GM19372 (cell line): ENCODE measurements around the gene DNMT3B.
"Not testable (repeated sequence)": the region's sequence is repeated elsewhere in the genome, so short reads cannot be mapped to it uniquely, and the experiment has no call there.

Experiments used
- ATAC-seq: cut with Tn5 transposase; IDR thresholded peaks from one replicate; pipeline ENCODE4 v1.9.1; 2021; ENCODE audit warnings: mild to moderate bottlenecking, low read depth, moderate library complexity; ENCODE audit not compliant: unreplicated experiment

The DNMT3B gene

DNA sequence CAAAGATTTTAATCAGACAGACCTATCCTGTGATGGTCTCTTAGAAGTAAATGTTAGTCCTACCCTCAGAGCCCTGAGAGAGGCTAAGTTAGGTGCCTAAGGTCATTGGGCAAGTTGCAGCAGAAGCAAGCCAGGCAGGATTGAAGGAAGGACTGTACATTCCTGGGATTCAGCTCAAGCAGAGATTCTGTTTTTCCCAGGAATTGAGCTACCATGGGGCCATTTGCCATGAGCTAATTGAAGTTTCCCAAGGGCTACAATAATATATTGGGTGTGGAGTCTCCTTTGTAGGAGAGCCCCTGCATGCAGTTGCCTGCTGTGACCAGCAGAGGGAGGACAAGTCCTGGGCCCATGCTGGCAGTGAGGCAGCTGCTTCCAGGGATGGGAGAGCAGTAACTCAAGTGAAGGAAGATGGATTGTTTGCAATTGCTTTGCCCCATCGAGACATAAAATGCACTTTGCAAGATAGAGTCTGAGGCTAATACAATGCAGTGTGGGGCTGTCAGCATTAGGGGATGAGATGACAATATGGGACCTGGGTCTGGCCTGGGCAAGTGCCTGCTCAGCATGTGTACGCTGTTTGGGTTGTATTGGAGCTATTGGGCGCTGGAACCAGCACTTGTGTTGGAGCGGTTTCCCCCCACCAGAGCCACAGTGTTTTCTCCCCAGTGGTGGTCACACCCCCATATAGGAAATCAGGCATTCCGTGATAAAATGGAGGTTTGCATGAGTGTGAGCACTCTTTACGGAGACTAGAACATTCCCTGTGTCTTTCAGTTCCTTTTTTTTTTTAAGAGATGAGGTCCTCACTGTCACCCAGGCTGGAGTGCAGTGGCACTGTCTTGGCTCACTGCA lies 27.9 kb downstream of the DNMT3B start:
- ATAC-seq = no peak

DNA sequence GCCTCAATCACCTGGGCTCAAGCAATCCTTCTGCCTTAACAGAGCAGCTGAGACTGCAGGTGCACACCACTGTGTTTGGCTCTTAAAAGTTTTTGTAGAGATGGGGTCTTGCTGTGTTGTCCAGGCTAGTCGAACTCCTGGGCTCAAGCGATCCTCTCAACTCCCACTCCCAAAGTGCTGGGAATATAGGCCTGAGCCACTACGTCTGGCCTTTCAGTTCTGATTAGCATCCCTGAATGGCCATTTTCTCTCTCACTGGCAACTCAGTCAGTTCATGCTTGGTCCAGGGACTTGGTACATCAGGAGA lies 28.5 kb downstream of the DNMT3B start:
- no peak for ATAC-seq

DNA sequence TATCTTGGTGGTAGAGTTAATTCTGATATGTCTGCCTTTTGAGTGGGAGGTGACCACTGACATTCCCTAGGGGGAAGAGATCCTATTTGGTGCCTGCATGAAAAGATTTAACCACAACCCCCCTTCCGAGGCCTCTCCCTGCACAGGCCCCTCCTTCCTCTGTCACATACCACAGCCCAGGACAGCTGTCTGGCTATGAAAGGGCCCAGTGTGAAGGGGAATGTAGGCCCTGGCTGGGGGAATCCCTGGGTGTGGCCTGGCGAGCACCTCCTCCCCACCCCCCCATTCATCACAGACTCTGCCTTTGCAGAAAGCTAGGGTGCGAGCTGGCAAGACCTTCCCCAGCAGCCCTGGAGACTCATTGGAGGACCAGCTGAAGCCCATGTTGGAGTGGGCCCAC lies 30.1 kb downstream of the DNMT3B start:
- no peak for ATAC-seq

DNA sequence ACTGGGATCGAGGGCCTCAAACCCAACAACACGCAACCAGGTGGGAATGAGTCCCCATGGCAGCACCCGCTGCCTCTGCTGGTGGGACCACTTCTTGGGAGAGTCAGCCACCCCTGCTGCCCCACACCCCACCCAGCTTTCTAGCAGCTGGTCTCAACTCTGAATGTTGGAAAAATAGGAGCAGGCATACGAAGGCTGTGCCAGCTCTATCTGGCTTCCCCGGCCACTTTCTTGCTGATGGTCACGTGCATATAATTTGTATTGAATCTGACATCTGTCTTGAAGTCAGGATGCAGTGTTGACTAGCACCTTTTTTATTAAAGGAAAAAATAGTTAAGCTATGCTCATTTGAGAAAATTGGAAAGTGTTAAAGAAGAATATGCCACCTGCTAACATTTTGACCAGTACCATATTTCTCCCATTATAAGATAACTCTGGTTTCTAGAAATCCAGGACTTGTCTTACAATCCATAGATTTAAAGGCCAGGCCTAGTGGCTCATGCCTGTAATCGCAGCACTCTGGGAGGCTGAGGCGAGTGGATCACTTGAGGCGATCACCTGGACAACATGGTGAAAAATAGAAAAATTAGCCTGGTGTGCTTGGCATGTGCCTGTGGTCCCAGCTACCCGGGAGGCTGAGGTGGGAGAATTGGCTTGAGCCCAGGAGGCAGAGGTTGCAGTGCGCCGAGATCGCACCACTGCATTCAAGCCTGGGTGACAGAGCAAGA lies 30.7 kb downstream of the DNMT3B start:
- no peak for ATAC-seq

DNA sequence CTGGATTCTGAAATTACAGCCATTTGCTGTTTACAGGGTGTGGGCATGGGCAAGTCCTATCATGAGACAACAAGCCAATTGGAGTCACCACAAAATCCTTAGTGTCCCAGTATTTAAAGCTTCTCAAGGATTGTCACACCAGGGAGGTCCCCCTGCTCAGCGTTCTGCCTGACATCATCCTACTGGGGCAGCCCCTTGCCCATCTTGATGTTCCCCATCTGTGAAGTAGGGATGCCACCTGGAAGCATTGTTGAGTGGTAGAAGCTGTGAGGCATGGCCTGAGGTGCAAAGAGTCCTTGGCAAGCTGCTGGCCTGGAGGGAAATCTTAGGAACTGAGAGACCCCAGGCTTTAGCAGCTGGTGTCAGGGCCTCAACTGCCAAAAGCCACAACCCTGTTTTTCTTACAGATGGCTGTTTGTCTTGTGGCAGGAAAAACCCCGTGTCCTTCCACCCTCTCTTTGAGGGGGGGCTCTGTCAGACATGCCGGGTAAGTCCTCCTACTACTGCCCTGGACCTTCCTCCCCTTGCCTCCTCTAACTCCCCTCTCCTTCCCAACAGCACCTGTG lies 34.3 kb downstream of the DNMT3B start:
- ATAC-seq = no peak

DNA sequence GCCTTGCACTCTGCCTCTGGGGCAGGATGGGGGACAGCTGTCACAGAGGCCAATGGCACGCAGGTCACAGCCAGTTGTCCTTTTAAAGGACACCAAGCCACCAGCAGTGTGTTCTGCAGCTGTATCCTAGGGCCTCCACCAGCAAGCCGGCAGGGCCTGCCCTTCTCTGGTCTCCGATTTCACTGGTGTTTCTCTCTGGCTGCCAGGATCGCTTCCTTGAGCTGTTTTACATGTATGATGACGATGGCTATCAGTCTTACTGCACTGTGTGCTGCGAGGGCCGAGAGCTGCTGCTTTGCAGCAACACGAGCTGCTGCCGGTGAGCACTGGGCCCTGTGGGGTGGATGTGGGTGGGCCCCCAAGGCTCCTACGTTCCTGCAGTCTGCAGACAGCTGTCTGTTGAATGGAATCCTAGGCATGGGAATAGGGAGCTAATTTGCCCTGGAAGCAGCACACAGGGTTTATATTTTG lies 34.8 kb downstream of the DNMT3B start:
- ATAC-seq = no peak

DNA sequence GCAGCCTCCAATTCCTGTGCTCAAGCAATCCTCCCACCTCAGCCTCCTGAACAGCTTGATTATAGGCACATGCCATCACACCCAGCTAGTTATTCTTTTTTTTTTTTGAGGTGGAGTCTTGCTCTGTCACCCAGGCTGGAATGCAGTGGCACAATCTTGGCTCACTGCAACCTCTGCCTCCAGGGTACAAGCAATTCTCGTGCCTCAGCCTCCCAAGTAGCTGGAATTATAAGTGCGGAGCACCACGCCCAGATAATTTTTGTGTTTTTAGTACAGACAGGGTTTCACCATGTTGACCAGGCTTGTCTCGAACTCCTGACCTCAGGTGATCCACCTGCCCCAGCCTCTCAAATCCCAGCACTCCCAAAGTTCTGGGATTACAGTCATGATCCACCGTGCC lies 35.4 kb downstream of the DNMT3B start:
- not testable (repeated sequence) for ATAC-seq

DNA sequence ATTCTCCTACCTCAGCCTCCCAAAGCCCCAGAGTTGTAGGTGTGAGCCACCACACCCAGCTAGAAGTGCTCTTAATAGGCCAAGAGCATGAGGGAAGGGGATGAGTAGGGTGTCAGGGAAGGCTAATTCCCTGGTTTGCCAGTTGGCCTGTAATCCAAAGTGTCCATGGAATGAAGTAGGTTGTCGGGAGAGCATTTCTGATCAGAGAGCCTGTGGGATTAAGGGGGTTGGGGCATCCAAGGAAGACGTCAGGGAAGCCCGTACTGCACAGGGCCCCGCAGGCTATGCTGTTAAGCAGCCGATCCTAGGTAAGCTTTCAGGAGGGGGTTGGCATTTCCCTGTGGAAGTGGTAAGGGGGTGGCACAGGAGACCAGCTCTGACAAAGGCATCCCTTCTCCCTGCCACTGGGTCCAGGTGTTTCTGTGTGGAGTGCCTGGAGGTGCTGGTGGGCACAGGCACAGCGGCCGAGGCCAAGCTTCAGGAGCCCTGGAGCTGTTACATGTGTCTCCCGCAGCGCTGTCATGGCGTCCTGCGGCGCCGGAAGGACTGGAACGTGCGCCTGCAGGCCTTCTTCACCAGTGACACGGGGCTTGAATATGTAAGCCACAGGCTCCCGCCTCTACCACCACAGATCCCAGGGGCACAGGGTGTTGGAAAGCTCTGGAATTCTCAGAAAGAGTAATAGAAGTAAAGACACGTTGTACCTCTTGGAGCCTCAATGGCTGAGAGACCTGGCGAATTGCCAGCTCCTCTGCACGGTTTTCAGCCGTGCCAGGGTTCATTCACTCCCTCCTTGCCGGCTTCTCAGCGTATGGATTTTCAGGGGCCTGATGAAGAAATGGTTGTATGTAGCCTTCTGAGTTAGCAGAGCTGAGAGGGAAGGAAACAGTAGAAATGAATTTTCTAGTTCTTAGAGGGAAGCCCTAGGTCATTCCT lies 36.1 kb downstream of the DNMT3B start:
- no peak for ATAC-seq

DNA sequence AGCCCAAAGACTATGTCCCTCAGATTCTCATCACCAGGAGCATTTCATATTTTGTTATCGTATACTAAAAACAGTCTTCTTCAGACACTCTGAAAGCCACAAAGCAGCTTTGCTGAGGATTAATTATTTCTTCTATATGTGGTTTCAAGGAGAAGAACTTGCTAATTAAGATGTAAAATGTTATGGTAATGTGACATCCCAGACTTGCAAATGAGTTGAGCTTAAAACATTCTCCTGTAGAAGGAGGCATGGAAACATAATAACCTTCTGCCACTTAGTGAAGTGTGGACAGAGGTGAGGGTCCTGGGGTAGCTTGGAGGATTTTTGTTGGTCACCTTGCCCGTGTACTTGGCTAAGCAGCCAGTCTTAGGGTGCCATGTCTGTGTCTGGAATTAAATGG lies 40.9 kb downstream of the DNMT3B start:
- ATAC-seq = no peak

DNA sequence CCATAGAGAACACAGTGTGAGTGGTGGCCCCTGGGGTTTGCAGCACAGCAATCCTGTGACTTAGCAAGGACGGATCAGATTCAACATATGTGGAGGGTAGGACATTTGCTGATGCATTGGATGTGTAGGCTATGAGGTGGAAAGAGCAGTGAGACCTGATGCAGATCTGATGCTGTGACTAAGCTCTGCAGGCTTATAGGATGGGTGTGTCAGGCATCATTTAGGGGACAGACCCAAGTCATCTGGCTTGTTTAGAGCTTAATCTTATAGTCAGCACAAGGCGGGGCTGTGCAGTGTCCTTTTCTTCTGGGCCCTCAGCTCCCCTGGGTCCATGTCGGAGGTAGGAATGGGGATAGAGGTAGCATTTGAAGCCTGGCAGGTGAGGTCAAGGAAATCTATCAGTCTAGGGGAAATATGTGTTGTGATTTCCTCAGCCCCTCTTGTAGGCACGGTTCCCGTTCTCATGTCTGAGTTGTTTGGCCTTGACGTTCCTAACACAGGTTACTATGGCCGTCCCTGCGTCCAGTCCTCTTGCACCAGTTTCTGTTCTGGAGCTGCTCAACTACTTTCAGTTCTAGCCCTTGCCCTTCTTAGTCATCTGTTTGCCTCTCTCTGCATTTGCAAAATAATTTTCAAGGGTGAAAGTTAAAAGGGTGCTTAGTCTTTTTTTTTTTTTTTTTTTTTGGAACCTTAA lies 42.0 kb downstream of the DNMT3B start:
- no peak for ATAC-seq

DNA sequence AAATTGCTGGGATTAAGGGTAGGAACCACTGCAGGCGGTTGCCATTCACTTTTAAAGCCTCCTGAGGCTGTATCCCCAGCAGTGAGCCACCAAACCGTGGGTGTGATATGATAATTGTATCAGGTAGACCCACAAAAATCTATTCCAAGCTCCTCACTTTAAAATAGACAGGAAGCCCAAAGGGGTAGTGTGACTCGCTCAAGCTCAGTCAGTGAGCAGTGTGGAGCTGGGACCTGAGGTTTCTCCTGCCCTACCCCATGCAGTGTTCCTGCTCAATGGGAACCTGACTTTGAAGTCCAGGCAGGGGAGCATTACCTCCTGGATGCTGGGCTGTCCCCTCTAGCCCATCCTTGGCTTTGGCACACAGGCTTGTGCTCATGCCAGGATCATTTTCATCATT lies 42.6 kb downstream of the DNMT3B start:
- ATAC-seq = no peak

DNA sequence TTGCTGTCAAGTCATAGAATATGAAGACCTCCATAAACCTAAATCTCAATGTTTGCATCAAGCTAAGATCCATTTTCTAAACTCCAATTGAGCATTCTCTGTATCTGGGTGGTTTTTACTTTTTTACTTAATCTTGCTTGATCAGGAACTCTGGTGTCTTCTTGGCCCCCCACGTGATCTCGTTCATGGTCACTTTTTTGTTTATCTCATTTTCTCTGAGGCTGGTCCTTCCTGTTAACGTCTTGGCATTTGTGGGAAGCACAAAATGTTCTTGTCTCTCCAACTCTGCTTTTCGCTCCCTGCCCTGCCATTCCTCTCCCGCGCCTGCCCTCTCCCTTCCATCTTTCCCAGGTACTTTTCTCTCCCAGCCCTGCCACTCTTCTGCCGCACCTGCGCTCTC lies 43.5 kb downstream of the DNMT3B start:
- no peak for ATAC-seq

DNA sequence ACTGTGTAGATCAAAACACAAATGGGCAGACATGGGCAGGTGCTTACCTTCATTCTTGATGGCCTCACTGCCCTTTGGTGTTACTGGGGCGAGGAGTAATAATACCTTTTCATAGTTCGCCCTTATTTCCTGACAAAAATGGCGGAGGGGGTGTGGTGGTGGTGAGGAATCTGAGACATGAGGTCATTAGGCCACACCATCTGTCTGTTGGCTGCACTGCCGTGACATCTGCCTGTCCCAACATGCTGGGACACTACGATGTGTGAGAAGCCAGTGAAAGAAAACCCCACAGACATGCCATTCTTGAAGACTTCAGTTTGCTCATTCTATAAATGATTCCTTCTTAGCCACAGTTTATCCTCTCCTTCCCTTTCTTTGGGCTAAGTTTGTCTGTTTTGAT lies 44.2 kb downstream of the DNMT3B start:
- no peak for ATAC-seq

DNA sequence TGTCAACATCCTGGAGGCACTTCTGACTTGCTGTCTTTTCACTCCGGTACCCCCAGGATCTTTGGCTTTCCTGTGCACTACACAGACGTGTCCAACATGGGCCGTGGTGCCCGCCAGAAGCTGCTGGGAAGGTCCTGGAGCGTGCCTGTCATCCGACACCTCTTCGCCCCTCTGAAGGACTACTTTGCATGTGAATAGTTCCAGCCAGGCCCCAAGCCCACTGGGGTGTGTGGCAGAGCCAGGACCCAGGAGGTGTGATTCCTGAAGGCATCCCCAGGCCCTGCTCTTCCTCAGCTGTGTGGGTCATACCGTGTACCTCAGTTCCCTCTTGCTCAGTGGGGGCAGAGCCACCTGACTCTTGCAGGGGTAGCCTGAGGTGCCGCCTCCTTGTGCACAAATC lies 45.5 kb downstream of the DNMT3B start:
- ATAC-seq = no peak

DNA sequence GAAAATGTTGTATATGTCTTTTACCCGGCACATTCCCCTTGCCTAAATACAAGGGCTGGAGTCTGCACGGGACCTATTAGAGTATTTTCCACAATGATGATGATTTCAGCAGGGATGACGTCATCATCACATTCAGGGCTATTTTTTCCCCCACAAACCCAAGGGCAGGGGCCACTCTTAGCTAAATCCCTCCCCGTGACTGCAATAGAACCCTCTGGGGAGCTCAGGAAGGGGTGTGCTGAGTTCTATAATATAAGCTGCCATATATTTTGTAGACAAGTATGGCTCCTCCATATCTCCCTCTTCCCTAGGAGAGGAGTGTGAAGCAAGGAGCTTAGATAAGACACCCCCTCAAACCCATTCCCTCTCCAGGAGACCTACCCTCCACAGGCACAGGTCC lies 46.3 kb downstream of the DNMT3B start:
- ATAC-seq = no peak

DNA sequence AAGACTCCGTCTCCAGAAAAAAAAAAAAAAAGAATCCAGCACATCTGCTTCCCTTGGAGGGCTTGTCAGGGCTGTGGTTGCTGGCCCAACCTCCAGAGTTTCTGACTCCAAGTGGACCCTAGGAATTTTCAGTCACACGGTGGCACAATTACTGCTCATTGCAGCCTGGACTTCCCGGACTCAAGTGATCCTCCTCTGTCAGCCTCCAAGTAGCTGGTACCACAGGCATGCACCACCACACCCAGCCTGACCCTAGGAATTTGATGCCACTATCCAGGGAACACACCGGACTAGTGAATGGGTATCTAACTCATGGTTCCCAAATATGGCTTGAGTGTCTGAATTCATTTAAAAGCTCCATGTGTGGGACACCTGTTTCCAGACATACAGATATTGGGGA lies 47.7 kb downstream of the DNMT3B start:
- no peak for ATAC-seq

DNA sequence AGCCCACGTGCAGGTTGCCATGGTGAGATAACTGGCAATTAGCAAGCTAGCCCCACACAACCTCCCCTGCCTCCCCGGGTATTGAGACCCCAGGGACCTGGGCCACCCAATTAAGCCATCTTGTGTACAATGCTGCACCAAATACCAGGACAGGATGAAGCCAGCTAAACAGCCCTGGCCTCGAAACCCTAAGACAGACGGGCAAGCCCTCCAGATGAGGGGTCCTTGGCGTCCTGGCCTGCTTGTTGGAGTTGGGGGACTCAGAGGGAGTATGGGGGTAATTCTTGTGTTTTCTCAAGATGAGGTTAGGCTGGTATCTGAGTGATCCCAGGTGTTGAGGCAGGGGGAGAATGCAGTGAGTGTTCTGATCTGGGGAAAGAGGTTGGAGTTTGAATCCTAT lies 48.8 kb downstream of the DNMT3B start:
- no peak for ATAC-seq

DNA sequence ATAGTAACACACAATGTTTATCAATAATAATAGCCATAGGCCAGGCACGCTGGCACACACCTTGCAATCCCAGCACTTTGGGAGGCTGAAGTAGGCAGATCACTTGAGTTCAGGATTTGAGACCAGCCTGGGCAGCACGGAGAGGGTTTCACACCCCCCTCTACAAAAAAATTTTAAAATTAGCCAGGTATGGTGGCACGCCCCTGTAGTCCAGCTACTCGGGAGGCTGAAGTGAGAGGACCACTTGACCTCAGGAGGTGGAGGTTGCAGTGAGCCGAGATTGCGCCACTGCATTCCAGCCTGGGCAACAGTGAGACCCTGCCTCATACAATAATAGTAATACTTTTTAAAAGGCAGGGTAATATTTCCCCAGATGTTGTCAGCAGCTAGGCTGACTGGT lies 49.7 kb downstream of the DNMT3B start:
- ATAC-seq = no peak

DNA sequence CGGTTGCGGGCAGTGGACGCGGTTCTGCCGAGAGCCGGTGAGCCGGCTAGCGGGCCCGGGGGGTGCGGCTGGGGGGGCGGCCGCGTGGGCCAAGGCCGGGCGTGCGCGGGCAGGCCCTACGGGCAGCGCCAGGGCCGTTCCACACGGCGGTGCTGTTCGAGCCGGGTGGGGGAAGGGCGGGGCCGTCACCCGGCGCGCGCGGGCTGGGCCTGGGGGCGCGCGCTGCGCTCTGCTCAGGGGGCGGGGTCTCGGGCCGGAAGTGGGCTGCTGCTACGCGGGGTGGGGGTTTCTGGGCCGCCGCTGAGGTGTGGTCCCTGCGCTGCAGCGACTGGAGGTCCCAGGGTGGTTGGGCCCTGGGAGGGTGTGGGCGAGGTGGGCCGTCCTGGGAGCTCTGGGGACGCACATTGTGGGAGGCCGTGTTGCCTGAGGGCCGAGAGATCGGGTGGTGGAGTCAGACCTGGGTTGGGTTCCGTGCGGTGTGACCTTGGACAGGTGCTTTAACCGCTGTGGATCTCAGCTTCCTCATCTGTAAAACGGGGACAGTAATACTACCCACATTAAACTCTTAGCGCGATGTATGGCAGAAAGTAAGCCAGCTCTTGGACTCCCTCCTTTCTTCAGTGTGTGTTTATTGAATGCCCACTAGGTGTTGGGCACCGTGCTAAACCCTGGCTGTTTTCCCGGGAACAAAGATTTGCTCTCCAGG lies 58.0 kb downstream of the DNMT3B start:
- ATAC-seq = peak; percentile 67
